Left ventricle myocardium inferior (tissue), 1 donor: Measurements from ENCODE around the gene BRD7. TPM values are rescaled to one million over a fixed set of nuclear protein-coding genes. Genes with fewer than 3 reads are reported as not detected.

Experiments used
- DNase-seq: peaks from one replicate; pipeline ENCODE4 v3.0.0-alpha.2; 2020
- H3K27ac ChIP-seq: fragments of 200-600 bp; replicated peaks from 2 replicates; pipeline ENCODE4 v1.8.0; 2021
- H3K27me3 ChIP-seq: fragments of 200-600 bp; 2 replicates; pipeline ENCODE4 v1.8.0; 2021; ENCODE audit warnings: low read depth
- H3K36me3 ChIP-seq: fragments of 200-600 bp; 2 replicates; pipeline ENCODE4 v1.8.0; 2021
- H3K4me1 ChIP-seq: fragments of 200-600 bp; 2 replicates; pipeline ENCODE4 v1.8.0; 2021
- H3K4me3 ChIP-seq: fragments of 200-600 bp; 2 replicates; pipeline ENCODE4 v1.8.0; 2021; ENCODE audit warnings: mild to moderate bottlenecking, moderate library complexity
- H3K9me3 ChIP-seq: fragments of 200-600 bp; replicated peaks from 2 replicates; pipeline ENCODE4 v1.8.0; 2021
- intact Hi-C: fragments of 100-400 bp; cut with micrococcal nuclease; formaldehyde crosslinking; loops from one replicate; pipeline ENCODE4 v1.11.0; 2022
- total RNA-seq: library from RNA; stranded (reverse); fragmentation: NEBNext Ultra II Directional; extraction: Animal tissue kit (Norgen Biotek cat#: 25700); gene quantifications from one replicate; pipeline ENCODE4 v1.2.1, GENCODE V29; 2021
- TF ChIP-seq, protein P1 (sequence below): fragments of 200-600 bp; IDR thresholded peaks from 2 replicates; pipeline ENCODE4 v1.8.0; 2021; ENCODE audit warnings: antibody characterized with exemption, mild to moderate bottlenecking, borderline replicate concordance
- donor health status: DM: no; HTN: yes; CAD: no; lungs with severe emphysema.

Gene BRD7
- total RNA-seq, 1 donor from 2014 or later: 52.3 TPM

DNA sequence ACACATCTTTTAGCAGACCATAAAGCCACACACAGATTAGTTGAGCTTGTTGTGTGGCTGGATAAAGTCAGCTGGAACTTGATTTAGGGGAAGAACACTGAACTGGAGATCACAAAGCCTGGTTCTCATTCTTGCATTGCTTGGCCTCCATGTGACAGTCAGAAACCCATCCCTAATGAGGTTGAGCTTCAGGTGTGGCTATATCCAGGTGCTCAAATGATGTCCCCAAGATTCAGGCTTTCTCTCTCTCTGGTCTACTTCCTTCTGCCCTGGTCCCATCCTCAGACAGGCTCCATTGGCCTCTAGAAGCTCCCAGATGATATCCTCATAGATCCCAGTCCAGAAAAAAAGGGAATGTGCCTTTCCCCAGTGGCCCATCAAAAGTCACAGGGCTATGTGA is 9.6 kb upstream of the BRD7 start:
- no peak for DNase-seq
- peaks cover 14% of the 10 kb centered on the region for H3K27me3 ChIP-seq
- H3K9me3 ChIP-seq: no peaks in the 10 kb centered on the region
- H3K4me3 ChIP-seq: no peak overlapping the region
- H3K36me3 ChIP-seq: no peaks in the 10 kb centered on the region
- peaks cover 3% of the 10 kb centered on the region for H3K4me1 ChIP-seq
- intact Hi-C loops: no loop called here
- H3K27ac ChIP-seq: no peak overlapping the region
- TF ChIP-seq, protein P1, sequence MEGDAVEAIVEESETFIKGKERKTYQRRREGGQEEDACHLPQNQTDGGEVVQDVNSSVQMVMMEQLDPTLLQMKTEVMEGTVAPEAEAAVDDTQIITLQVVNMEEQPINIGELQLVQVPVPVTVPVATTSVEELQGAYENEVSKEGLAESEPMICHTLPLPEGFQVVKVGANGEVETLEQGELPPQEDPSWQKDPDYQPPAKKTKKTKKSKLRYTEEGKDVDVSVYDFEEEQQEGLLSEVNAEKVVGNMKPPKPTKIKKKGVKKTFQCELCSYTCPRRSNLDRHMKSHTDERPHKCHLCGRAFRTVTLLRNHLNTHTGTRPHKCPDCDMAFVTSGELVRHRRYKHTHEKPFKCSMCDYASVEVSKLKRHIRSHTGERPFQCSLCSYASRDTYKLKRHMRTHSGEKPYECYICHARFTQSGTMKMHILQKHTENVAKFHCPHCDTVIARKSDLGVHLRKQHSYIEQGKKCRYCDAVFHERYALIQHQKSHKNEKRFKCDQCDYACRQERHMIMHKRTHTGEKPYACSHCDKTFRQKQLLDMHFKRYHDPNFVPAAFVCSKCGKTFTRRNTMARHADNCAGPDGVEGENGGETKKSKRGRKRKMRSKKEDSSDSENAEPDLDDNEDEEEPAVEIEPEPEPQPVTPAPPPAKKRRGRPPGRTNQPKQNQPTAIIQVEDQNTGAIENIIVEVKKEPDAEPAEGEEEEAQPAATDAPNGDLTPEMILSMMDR: no peak

DNA sequence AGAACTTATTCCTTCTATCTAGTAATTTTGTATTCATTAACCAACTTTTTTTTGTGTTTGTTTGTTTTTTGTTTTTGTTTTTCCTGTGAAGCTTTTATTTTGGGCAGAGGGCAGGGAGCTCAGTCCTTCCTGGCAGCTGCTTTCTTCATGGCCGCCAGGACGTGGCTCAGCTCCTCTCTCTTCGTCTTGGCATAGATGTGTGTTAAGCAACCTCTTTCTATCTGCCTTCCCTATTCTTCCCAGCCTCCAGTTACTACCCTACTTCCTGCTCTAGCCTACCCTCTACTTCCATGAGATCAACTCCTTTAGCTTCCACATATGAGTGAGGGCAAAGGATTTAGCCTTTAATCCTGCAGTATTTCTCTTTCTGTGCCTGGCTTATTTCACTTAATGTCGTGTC is 8.2 kb upstream of the BRD7 start:
- Histone ChIP-seq H3K27ac (no peak overlapping the region), H3K36me3 (no peaks in the 10 kb centered on the region), H3K4me3 (no peak overlapping the region), H3K9me3 (no peaks in the 10 kb centered on the region), H3K27me3 (peaks cover 7% of the 10 kb centered on the region), H3K4me1 (peaks cover 14% of the 10 kb centered on the region)
- intact Hi-C loops: no loop called here
- no peak for DNase-seq
- TF ChIP-seq, protein P1: no peak

DNA sequence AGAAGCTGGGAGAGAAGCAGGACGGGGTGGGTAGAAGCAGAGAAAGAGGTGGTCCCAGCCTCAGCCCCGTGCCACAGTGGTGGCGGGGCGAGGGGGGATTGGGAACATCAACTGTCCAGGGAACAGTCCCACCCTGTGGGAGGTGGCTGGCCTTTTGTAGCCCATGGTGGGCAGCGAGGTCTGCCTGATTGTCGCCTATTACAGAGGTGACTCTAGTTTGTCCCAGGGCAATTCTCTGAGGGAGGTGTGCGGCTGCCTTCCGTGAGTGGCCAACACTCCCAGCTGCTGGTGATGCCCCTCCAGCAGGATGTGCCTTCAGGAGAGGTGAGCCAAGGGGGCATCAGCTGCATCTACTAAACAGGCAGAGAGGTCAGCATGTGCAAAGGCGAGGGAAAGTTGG is 5.0 kb upstream of the BRD7 start:
- intact Hi-C loops: loop anchor here (5.0 kb wide), 1 partner anchor 289 kb away; no protein-coding TSS in a partner anchor
- no peak overlapping the region for H3K4me3 ChIP-seq
- peak overlapping the region; percentile 54 for H3K27ac ChIP-seq
- no peaks in the 10 kb centered on the region for H3K27me3 ChIP-seq
- TF ChIP-seq, protein P1: no peak
- DNase-seq: no peak
- peaks cover 21% of the 10 kb centered on the region for H3K4me1 ChIP-seq
- H3K36me3 ChIP-seq: no peaks in the 10 kb centered on the region
- no peaks in the 10 kb centered on the region for H3K9me3 ChIP-seq

DNA sequence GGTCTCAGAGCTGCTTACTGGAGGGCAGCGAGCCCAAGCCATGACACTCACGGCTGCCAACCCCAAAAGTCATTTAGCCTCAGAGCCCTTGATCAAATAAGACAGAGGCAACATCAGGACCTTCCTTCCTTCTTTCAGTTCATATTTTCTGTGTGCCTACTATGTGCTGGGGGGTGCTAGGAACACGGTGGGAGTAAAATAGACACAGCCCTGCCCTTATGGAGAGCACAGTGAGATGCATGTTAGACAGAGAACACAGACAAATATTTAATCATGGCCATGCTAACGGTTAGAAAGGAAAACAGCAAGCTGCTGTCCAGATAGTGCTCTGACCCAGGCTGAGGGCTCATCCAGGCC is 4.5 kb upstream of the BRD7 start:
- H3K9me3 ChIP-seq: no peaks in the 10 kb centered on the region
- no peaks in the 10 kb centered on the region for H3K36me3 ChIP-seq
- H3K4me1 ChIP-seq: peaks cover 23% of the 10 kb centered on the region
- TF ChIP-seq, protein P1: no peak
- no peaks in the 10 kb centered on the region for H3K27me3 ChIP-seq
- H3K27ac ChIP-seq: peak overlapping the region; percentile 54
- no peak for DNase-seq
- intact Hi-C loops: loop anchor here (5.0 kb wide), 1 partner anchor 289 kb away; no protein-coding TSS in a partner anchor
- no peak overlapping the region for H3K4me3 ChIP-seq

DNA sequence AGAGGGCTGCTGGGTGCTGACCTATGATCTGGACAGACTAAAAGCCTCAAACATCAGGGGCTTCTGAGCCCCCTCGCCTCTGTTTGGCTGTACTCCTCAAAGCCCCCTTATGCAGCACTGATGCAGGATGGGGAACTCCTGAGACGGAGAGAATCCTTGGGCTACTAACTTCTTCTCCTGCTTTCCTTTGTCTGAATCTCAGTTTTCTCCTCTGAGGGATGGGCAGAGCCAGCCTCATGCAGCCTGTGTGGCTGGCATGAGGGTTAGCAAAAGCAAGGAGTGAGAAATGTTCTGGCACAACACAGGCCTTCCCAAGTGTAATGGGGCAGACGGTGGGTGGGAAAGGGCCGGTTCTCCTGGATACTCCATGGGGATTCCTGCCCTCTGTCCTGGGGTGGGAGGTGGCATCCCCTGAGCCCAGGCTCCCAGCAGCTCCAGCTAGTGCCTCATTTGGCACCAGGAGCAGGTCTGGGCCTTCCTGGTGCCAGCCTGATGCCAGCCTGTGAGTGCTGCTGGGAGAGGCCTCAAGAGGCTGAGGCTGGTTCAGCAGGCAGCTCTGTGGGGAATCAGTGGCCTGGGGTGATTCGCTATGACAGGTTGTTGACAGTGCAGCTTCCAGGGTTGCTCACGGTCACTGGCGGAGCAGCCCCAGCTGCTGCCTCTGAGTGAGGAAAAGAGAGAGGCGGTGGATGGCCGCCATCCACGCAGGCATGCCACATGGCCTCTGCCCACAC is 4.0 kb upstream of the BRD7 start:
- Histone ChIP-seq H3K36me3 (no peaks in the 10 kb centered on the region), H3K4me1 (peaks cover 29% of the 10 kb centered on the region), H3K4me3 (no peak overlapping the region), H3K9me3 (no peaks in the 10 kb centered on the region), H3K27me3 (no peaks in the 10 kb centered on the region), H3K27ac (peak overlapping the region; percentile 54)
- TF ChIP-seq, protein P1: no peak
- intact Hi-C loops: loop anchor here (5.0 kb wide), 1 partner anchor 290 kb away; no protein-coding TSS in a partner anchor
- peak; percentile 53 for DNase-seq
